ENCODE results near the gene CCSER1.
"Not testable (repeated sequence)": the region's sequence is repeated elsewhere in the genome, so short reads cannot be mapped to it uniquely, and the experiment has no call there.

Gene CCSER1

GRCh38 chr4:91092398-91092980, 965.3 kb downstream of the CCSER1 start:
- no peak for DNase-seq

- not testable (repeated sequence) for DNase-seq
These were observed 967.0 kb downstream of the CCSER1 start for GRCh38 chr4:91094220-91094619.

GRCh38 chr4:91099666-91100065, 972.5 kb downstream of the CCSER1 start:
- DNase-seq: no peak

- no peak for DNase-seq
These were observed 981.6 kb downstream of the CCSER1 start for GRCh38 chr4:91108751-91109150.

- DNase-seq: no peak
These were observed 984.4 kb downstream of the CCSER1 start for GRCh38 chr4:91111556-91111955.

- no peak for DNase-seq
These were observed 986.0 kb downstream of the CCSER1 start for GRCh38 chr4:91113130-91113706.

GRCh38 chr4:91114386-91114785, 987.2 kb downstream of the CCSER1 start:
- no peak for DNase-seq

- no peak for DNase-seq
These were observed 989.7 kb downstream of the CCSER1 start for GRCh38 chr4:91116861-91117260.

- no peak for DNase-seq
These were observed 991.4 kb downstream of the CCSER1 start for GRCh38 chr4:91118597-91118996.

- no peak for DNase-seq
These were observed 996.5 kb downstream of the CCSER1 start for GRCh38 chr4:91123742-91124141.

- no peak for DNase-seq
These were observed 1000.0 kb downstream of the CCSER1 start for GRCh38 chr4:91127192-91127591.

- DNase-seq: no peak
These were observed 1000.6 kb downstream of the CCSER1 start for GRCh38 chr4:91127831-91128230.

- no peak for DNase-seq
These were observed 1001.3 kb downstream of the CCSER1 start for GRCh38 chr4:91128519-91128918.

- no peak for DNase-seq
These were observed 1019.9 kb downstream of the CCSER1 start for GRCh38 chr4:91147067-91147466.

GRCh38 chr4:91154041-91154440, 1026.8 kb downstream of the CCSER1 start:
- DNase-seq: not testable (repeated sequence)

- DNase-seq: not testable (repeated sequence)
These were observed 1040.9 kb downstream of the CCSER1 start for GRCh38 chr4:91167864-91168653.

- no peak for DNase-seq
These were observed 1043.6 kb downstream of the CCSER1 start for GRCh38 chr4:91170768-91171167.

- DNase-seq: no peak
These were observed 1044.0 kb downstream of the CCSER1 start for GRCh38 chr4:91171217-91171616.

GRCh38 chr4:91185061-91185460, 1057.9 kb downstream of the CCSER1 start:
- DNase-seq: not testable (repeated sequence)

GRCh38 chr4:91198951-91199350, 1071.8 kb downstream of the CCSER1 start:
- DNase-seq: no peak

GRCh38 chr4:91207535-91207934, 1080.3 kb downstream of the CCSER1 start:
- DNase-seq: no peak

- no peak for DNase-seq
These were observed 1085.0 kb downstream of the CCSER1 start for GRCh38 chr4:91212211-91212610.

- DNase-seq: not testable (repeated sequence)
These were observed 1090.7 kb downstream of the CCSER1 start for GRCh38 chr4:91217831-91218403.

- DNase-seq: no peak
These were observed 1093.1 kb downstream of the CCSER1 start for GRCh38 chr4:91220315-91220714.

Measured in stimulated activated naive CD4-positive, alpha-beta T cell treated with Interleukin-2 at 50 U/mL for 16 hours (primary cell).